Tibial nerve (tissue), 4 donors: ENCODE measurements around the gene ITIH4.

ENCODE experiments used
- EP300 ChIP-seq, 2 donors: sonication (generic); formaldehyde crosslinking; IDR thresholded peaks; one replicate each; pipeline ENCODE4 v1.6.1; 2017; ENCODE audit warnings: antibody characterized with exemption in 2 of 2, mild to moderate bottlenecking in 1 of 2
- TF ChIP-seq, protein P1 (sequence below), 5 experiments: fragments of 200-600 bp in 3 of 5; fragments of 450-650 bp in 2 of 5; sonication (generic) in 3 of 5; IDR thresholded peaks; one replicate each; pipeline ENCODE4 v1.5.1; 2016 to 2019; ENCODE audit warnings: antibody characterized with exemption in 5 of 5, mild to moderate bottlenecking in 3 of 5, moderate library complexity in 2 of 5

DNA sequence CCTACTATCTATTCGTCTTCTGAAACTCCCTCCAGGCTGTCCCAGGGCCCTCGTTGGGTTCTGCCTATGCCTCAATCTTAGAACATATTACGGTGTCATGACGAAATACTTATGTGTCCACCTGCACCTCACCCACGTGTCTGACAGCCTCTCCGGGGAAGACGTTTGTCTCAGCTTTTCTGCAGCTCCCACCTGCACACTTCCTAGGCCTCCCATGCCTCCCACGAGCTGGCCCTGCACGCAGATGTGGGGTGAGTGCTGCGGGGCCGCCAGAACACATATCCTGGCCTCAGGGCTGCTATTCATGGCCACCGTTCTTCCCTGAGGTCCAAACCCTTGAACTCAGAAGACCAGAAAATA is 11.5 kb upstream of the ITIH4 start:
- TF ChIP-seq, protein P1, sequence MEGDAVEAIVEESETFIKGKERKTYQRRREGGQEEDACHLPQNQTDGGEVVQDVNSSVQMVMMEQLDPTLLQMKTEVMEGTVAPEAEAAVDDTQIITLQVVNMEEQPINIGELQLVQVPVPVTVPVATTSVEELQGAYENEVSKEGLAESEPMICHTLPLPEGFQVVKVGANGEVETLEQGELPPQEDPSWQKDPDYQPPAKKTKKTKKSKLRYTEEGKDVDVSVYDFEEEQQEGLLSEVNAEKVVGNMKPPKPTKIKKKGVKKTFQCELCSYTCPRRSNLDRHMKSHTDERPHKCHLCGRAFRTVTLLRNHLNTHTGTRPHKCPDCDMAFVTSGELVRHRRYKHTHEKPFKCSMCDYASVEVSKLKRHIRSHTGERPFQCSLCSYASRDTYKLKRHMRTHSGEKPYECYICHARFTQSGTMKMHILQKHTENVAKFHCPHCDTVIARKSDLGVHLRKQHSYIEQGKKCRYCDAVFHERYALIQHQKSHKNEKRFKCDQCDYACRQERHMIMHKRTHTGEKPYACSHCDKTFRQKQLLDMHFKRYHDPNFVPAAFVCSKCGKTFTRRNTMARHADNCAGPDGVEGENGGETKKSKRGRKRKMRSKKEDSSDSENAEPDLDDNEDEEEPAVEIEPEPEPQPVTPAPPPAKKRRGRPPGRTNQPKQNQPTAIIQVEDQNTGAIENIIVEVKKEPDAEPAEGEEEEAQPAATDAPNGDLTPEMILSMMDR (IDR thresholded peaks at IDR 0.05) = no peak
- TF ChIP-seq EP300 (IDR thresholded peaks at IDR 0.05) = no peak
